GM12873 (cell line): ENCODE results near the gene TDRD3.

ENCODE experiments used
- CTCF ChIP-seq: IDR thresholded peaks from 2 replicates; pipeline ENCODE4 v1.5.1; 2012; ENCODE audit warnings: low read depth, mild to moderate bottlenecking, moderate library complexity, low read length, control low read depth; ENCODE audit not compliant: insufficient read depth; ENCODE audit errors: missing control alignments

The TDRD3 gene

GRCh38 chr13:60572003-60572798 is 175.2 kb downstream of the TDRD3 start:
- no peak for TF ChIP-seq CTCF

- TF ChIP-seq CTCF, result no peak
These were observed 175.8 kb downstream of the TDRD3 start for GRCh38 chr13:60572855-60573254.

- no peak for TF ChIP-seq CTCF
These were observed 177.7 kb downstream of the TDRD3 start for GRCh38 chr13:60574735-60575134.

- TF ChIP-seq CTCF, result no peak
These were observed 178.1 kb downstream of the TDRD3 start for GRCh38 chr13:60575142-60575541.

GRCh38 chr13:60577761-60578160 is 180.7 kb downstream of the TDRD3 start:
- no peak for TF ChIP-seq CTCF

GRCh38 chr13:60583196-60583888 is 186.3 kb downstream of the TDRD3 start:
- TF ChIP-seq CTCF, result no peak

- TF ChIP-seq CTCF, result no peak
These were observed 187.1 kb downstream of the TDRD3 start for GRCh38 chr13:60583911-60584753.
